Fibroblast of skin of back (primary cell): Measurements from ENCODE around the gene CFAP251.
"Not testable (repeated sequence)": the region's sequence is repeated elsewhere in the genome, so short reads cannot be mapped to it uniquely, and the experiment has no call there.

Experiments
- DNase-seq: peaks from one replicate; pipeline ENCODE4 v3.0.0-alpha.2; 2013

Gene CFAP251

GRCh38 chr12:121905746-121906145 is 12.6 kb upstream of the CFAP251 start:
- no peak for DNase-seq

- no peak for DNase-seq
Observed at GRCh38 chr12:121908702-121909101, 9.7 kb upstream of the CFAP251 start.

GRCh38 chr12:121911824-121912585 is 6.4 kb upstream of the CFAP251 start:
- no peak for DNase-seq

DNA sequence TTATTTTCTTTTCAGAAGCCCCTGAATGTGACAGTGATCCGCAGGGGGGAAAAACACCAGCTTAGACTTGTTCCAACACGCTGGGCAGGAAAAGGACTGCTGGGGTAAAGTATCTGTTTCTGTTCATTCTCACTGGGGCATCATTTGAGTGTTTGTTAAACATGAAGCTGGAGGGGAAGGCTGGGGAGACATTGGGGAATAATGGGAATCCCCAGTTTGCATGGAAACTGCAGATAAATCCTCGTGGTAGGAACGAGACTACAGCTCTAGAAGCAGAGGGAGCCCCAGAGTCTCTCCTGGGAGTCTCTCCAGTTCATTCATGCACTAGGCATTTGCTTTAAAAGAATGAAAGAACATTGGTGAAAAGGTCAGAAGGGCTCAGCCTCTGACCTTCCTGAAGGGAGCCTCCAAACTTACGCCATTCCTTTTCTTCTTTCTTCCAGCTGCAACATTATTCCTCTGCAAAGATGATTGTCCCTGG is 2.5 kb upstream of the CFAP251 start:
- no peak for DNase-seq

DNA sequence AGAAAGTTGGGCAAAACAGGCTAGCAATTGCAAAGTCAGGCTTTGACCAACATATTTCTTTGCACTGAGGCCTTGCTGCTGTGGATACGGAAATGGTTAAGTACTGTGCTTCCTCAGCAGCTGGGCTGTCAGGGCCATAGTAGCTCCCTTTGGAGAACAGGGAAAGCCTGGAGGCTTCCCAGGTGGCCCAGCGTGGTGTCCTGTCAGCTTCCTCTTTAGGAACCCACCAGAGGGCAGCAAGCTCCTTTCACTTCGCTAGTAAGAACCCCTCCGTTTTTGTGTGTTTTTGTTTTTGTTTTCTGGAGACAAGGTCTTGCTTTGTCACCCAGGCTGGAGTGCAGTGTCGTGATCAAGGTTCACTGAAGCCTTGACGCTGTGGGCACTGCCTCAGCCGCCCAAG is 1.7 kb upstream of the CFAP251 start:
- peak; percentile 5 for DNase-seq

DNA sequence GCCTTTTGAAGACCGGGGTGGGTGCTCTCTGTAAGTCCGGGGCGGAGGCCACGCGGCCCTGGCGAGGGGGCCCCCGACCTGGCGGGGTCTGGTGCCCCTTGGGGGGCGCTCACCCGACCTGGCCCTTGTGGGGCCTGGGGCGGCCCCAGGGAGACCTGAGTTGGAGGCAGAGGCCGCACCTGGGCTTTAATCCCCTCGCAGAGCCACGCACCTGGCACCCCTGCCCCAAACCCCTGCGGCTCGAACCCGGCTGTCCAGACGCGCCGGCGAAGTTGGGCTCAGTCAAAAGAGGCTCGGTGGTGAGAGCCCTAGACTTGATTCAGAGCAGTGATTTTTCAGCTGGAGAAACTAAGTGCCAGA is 267 bp downstream of the CFAP251 start:
- DNase-seq: no peak

DNA sequence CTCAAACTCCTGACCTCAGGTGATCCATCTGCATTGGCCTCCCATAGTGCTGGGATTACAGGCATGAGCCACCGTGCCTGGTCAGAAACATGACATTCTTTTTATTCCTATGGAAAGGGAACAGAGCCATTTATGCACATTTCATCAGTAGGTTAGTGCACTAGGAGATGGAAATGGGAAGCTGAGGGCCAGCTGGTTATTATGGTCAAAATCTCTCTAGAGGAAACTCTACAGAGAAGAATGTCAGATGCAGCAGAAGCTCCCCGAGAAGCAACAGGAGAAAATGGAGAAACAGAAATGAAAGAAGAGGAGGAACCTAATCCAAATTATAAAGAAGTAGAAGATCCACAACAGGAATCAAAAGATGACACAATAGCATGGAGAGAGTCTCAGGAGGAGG is 2.7 kb downstream of the CFAP251 start:
- DNase-seq: no peak

- peak; percentile 82 for DNase-seq
Observed at GRCh38 chr12:121925358-121925695, 6.9 kb downstream of the CFAP251 start.

DNA sequence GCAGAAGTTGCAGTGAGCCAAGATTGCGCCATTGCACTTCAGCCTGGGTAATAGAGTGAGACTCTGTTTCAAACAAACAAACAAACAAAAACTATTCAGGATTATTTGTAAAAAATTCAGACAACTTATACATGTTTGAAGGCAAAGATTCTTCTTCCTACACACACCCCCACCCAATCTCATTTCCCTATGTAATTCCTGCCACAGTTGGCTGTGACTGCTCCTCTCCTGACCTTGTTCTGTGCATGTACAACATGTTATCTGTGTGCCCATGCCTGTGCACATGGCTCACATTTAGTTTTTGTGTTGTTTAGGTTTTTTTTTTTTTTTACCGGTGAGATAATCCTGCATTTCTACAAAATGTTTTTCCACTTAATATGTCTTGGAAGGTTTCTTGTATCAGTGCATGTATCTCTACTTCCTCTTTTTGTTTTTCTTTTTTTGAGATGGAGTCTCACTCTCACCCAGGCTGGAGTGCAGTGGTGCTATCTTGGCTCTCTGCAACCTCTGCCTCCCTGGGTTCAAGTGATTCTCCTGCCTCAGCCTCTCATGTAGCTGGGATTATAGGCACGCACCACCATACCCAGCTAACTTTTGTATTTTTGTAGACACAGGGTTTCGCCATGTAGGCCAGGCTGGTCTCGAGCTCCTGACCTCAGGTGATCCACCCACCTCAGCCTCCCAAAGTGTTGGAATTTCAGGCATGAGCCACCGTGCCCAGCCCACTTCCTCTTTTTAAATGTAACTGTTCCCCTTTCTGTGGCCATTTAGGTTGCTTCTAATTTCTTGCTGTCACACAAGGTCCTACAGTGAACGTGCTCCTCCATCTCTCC is 8.7 kb downstream of the CFAP251 start:
- no peak for DNase-seq

DNA sequence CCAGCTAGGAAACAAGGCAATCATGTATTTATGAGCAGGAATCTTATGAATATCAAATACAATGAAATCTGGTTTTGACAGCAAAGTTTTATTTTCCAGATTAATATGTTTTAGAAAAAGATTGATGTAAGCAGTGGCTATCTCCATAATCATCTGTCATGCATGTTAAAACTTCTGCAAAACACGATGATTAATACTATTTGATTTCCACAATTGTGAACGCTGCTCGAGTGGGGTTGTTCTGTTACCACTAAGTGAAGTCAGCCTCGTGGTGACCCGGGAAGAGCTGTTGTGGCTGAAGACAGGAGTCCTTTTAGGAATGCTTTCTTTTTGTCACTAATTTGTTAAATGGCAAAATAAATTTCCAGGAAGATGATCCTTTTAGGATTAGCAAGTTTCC is 9.4 kb downstream of the CFAP251 start:
- DNase-seq: no peak

DNA sequence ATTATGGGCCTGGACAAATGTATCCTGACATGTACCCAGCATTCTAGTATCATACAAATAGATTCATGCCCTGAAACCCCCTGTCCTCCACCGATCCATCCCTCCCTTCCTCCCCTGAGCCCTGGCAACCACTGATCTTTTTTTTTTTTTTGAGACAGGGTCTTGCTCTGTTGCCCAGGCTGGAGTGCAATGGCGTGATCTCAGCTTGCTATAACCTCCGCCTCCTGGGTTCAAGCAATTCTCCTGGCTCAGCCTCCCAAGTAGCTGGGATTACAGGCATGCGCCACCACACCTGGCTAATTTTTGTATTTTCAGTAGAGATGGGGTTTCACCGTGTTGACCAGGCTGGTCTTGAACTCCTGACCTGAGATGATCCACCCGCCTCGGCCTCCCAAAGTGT is 11.2 kb downstream of the CFAP251 start:
- not testable (repeated sequence) for DNase-seq

DNA sequence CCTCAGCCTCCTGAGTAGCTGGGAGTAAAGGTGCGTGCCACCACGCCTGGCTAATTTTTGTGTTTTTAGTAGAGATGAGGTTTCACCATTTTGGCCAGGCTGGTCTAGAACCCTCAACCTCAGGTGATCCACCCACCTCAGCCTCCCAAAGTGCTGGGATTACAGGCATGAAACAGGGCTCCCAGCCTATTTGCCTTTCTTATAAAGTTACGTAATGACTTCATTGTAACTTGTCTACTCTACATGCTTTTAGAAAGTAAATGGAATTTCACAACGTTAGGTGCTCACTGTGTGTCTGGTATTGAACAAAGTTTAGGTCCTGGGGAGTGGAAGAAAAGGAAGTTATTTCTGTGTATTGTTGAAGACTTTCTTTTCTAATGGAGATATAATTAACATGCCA is 12.5 kb downstream of the CFAP251 start:
- no peak for DNase-seq

- no peak for DNase-seq
Observed at GRCh38 chr12:121932176-121932536, 13.8 kb downstream of the CFAP251 start.

DNA sequence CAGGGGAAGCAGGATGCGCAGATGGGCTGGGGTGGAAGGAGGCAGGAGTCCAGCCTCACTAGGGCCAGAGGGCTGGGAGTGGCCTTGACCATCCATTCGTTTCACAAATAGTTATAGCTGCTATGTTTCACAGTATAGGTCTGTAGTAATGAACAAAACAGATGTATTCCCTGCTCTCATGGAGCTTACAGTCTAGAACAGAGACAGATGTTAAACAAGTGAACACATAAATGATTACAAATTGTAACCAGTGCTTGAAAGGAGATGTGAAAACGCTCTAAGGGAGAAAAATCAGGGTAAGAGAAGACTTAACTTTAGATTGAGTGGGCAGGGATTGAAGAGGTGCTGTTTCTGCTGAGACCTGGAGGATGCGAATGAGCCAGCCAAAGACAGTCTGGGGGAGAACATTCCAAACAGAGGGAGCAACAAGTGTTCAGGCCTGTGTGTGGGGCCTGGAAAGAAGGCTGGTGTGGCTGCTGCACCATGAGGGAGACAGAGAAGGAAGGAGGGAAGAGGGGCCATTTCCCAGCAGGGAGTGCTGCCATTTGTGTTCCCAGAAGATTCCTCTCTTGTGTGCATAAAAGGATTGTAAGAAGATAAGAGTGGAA is 14.6 kb downstream of the CFAP251 start:
- DNase-seq: no peak

DNA sequence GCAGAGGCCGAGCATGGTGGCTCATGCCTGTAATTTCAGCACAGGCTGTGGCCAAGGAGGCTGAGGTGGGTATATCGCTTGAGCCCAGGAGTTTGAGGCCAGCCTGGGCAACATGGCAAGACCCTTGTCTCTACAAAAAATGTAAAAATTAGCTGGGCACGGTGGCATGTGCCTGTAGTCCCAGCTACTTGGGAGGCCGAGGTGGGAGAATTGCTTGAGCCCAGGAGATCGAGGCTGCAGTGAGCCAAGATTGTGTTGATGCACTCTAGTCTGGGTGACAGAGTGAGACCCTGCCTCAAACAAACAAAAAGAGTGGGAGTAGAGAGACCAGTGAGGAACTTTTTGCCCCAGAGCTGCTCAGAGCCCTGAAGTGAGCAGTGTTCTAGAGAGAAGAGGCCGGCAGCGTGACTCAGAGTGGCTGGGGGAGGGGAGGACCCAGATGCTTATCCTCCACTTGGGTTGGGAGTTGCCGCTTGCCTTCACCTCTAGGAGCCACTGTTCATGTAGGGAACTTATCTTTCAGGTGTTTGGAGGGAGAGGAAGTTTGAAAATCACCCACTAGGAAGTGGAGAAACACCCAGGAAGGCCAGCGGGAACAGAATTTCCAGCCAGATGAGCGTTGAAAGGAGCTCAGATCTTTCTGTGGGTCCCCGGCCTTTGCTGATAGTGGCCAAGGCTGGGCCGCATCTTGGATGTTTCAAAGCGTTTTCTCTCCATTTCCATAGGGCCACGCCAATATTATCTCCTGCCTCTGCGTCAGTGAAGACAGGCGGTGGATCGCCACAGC is 15.3 kb downstream of the CFAP251 start:
- peak; percentile 24 for DNase-seq

DNA sequence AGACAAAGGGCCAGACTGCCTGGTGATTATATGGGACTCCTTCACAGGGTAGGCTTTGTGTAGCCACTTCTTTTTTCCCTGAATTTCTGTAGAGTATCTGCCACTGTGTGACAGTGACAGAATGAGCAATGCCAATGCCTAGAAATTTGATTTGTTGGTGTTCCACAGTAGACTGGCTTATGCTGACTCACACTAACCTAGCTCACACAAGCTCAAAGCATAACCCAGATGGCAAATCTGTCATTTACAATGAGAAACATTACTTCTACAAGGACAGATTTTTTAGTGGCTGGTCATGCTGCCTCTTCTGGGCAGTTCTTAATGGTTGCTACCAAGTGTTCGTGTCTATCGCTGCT is 15.9 kb downstream of the CFAP251 start:
- DNase-seq: peak; percentile 14

GRCh38 chr12:121937654-121938053 is 19.3 kb downstream of the CFAP251 start:
- no peak for DNase-seq

DNA sequence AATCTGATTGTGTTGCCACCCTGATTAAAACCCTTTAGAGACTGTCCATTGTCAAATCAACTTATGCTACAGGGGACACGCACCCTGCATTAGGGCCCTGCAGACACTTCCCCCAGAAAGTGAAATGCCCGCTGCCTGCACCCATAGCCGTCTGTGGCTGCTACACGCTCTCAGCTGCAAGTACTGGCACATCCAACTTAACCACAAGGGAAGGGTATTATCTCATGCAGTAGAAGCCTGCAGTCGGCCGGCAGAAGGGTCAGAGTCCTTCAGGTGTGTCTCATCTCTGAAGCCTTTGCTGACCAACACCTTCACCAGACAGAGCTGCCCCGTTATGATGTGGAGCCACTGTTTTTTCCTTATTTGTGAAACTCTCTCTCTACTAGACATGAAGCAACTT is 20.8 kb downstream of the CFAP251 start:
- no peak for DNase-seq

DNA sequence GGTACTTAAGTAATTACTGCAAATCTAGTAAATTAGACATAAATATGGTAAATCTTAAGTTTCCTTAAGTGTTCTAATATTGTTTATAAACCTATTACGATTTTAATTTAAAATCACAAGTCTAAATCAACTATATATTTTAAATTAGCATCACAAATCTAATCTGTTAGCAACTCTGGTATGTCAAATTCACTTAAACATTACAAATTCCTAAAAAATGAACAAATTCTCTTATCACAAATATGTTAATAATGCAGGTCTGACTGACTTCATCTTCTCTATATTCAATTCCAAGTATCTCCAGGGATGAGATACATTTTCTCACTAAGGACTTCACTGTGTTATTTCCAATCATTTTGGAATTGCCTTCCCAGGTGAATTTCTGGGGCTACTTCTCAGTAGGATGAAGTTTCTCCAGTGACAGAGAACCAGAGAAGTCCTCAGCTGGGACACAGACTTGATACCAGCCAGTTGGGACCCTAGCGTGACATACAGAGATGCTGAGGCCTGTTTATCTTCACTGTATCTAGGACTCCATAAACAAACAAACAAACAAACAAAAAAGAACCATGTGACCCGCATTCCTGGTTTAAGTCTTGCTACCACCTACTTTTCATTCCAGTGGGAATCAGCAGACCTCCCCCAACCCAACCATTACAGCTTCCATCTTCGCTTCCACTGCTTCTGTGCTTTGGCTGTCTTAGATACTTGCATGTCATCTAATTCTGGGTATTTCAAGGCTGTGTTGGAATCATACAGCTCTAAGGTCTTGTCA is 21.8 kb downstream of the CFAP251 start:
- DNase-seq: no peak

- peak; percentile 43 for DNase-seq
Observed at GRCh38 chr12:121942145-121942718, 23.8 kb downstream of the CFAP251 start.

- DNase-seq: no peak
Observed at GRCh38 chr12:121943926-121944325, 25.5 kb downstream of the CFAP251 start.
